BE2C (cell line): ENCODE data around the gene NADK2.

Source experiments
- DNase-seq: peaks from one replicate; pipeline ENCODE4 v3.0.0-alpha.2; 2020
- H3K27me3 ChIP-seq: fragments of 250-450 bp; sonication (Bioruptor Pico); 2 replicates; pipeline ENCODE4 v1.5.1; 2020; ENCODE audit warnings: mild to moderate bottlenecking
- H3K36me3 ChIP-seq: fragments of 250-450 bp; sonication (Bioruptor Pico); 2 replicates; pipeline ENCODE4 v1.5.1; 2020; ENCODE audit warnings: mild to moderate bottlenecking
- H3K4me1 ChIP-seq: fragments of 250-450 bp; sonication (Bioruptor Pico); 2 replicates; pipeline ENCODE4 v1.5.1; 2020
- H3K4me3 ChIP-seq: 2 replicates; pipeline ENCODE4 v1.5.1; 2011; ENCODE audit warnings: low read depth, low read length
- H3K9me3 ChIP-seq: fragments of 250-450 bp; sonication (Bioruptor Pico); 2 replicates; pipeline ENCODE4 v1.5.1; 2020
- CTCF ChIP-seq: IDR thresholded peaks from 2 replicates; pipeline ENCODE4 v1.5.1; 2012; ENCODE audit warnings: mild to moderate bottlenecking, low read depth, low read length

The NADK2 gene

GRCh38 chr5:36217567-36217966 is 24.2 kb downstream of the NADK2 start:
- Histone ChIP-seq H3K27me3 (no peaks in the 10 kb centered on the region), H3K9me3 (no peaks in the 10 kb centered on the region), H3K4me1 (peaks cover 7% of the 10 kb centered on the region; the same call in 1 of the 2 replicates), H3K36me3 (no peaks in the 10 kb centered on the region), H3K4me3 (no peak overlapping the region)
- TF ChIP-seq CTCF: no peak
- no peak for DNase-seq

- Histone ChIP-seq H3K4me1 (peaks cover 7% of the 10 kb centered on the region; the same call in 1 of the 2 replicates), H3K27me3 (no peaks in the 10 kb centered on the region), H3K9me3 (no peaks in the 10 kb centered on the region), H3K4me3 (no peak overlapping the region), H3K36me3 (no peaks in the 10 kb centered on the region)
- no peak for TF ChIP-seq CTCF
- DNase-seq: no peak
Observed at GRCh38 chr5:36215910-36216309, 25.8 kb downstream of the NADK2 start.

GRCh38 chr5:36214436-36214835 is 27.3 kb downstream of the NADK2 start:
- H3K9me3 ChIP-seq: no peaks in the 10 kb centered on the region
- no peaks in the 10 kb centered on the region for H3K36me3 ChIP-seq
- no peaks in the 10 kb centered on the region for H3K27me3 ChIP-seq
- peaks cover 7% of the 10 kb centered on the region; the same call in 1 of the 2 replicates for H3K4me1 ChIP-seq
- DNase-seq: no peak
- no peak for TF ChIP-seq CTCF
- H3K4me3 ChIP-seq: no peak overlapping the region

- Histone ChIP-seq H3K4me1 (no peaks in the 10 kb centered on the region), H3K9me3 (no peaks in the 10 kb centered on the region), H3K36me3 (no peaks in the 10 kb centered on the region), H3K4me3 (no peak overlapping the region), H3K27me3 (no peaks in the 10 kb centered on the region)
- no peak for DNase-seq
- no peak for TF ChIP-seq CTCF
Observed at GRCh38 chr5:36209664-36210063, 32.1 kb downstream of the NADK2 start.

GRCh38 chr5:36208786-36209185 is 32.9 kb downstream of the NADK2 start:
- TF ChIP-seq CTCF: no peak
- Histone ChIP-seq H3K36me3 (no peaks in the 10 kb centered on the region), H3K4me3 (no peak overlapping the region), H3K27me3 (no peaks in the 10 kb centered on the region), H3K9me3 (no peaks in the 10 kb centered on the region), H3K4me1 (no peaks in the 10 kb centered on the region)
- DNase-seq: no peak

GRCh38 chr5:36206913-36207312 is 34.8 kb downstream of the NADK2 start:
- H3K36me3 ChIP-seq: no peaks in the 10 kb centered on the region
- H3K9me3 ChIP-seq: no peaks in the 10 kb centered on the region
- no peak for TF ChIP-seq CTCF

More at GRCh38 chr5:36206913-36207312, 34.8 kb downstream of the NADK2 start:
- Histone ChIP-seq H3K27me3 (no peaks in the 10 kb centered on the region), H3K4me3 (no peak overlapping the region), H3K4me1 (peaks cover 8% of the 10 kb centered on the region; the same call in 1 of the 2 replicates)
- no peak for DNase-seq
